H1 (cell line): Measurements from ENCODE around the gene SH3BP2. TPM values are rescaled to one million over a fixed set of nuclear protein-coding genes. Genes with fewer than 3 reads are reported as not detected.

Source experiments
- BRCA1 ChIP-seq: IDR thresholded peaks from 2 replicates; pipeline ENCODE4 v1.6.1; 2012; ENCODE audit warnings: low read depth, low read length, improper control_type of control experiment
- KDM4A ChIP-seq: IDR thresholded peaks from one replicate; pipeline ENCODE4 v1.7.1; 2012; ENCODE audit warnings: low read depth, mild to moderate bottlenecking, moderate library complexity, low read length, inconsistent platforms; ENCODE audit not compliant: severe bottlenecking
- PHF8 ChIP-seq: fragments of 200-600 bp; sonication (generic); conservative IDR thresholded peaks from 2 replicates; pipeline ENCODE4 v1.7.1; 2012; ENCODE audit warnings: low read depth, mild to moderate bottlenecking, inconsistent platforms, low read length, moderate library complexity
- POLR2AphosphoS5 ChIP-seq: IDR thresholded peaks from 2 replicates; pipeline ENCODE4 v1.6.1; 2011; ENCODE audit warnings: low read depth, low read length
- polyA plus RNA-seq, 7 experiments: library from polyadenylated mRNA; depleted of rRNA in 3 of 7; stranded (reverse) in 5 of 7; unstranded in 2 of 7; fragments of >200 nt in 5 of 7; fragments of 200-250 nt in 2 of 7; gene quantifications; 1 replicate in 5 of 7; 2 replicates in 1 of 7; 4 replicates in 1 of 7; pipeline versions ENCODE4 v1.2.1 to v1.2.3, GENCODE V29; 2011 to 2013; ENCODE audit warnings: missing spikeins in 2 of 7, mixed read lengths in 2 of 7
- total RNA-seq: library from RNA; stranded (reverse); fragmentation: NEBNext Ultra II Directional; extraction: Animal tissue kit (Norgen Biotek cat#: 25700); gene quantifications from 2 replicates; pipeline ENCODE4 v1.2.1, GENCODE V29; 2021

Gene SH3BP2
- total and polyA plus RNA-seq, 2 of the 8 experiments (the other 6 are each of a cell fraction or from before 2014, with no cell fraction given): 27.4 to 31.4 TPM

DNA sequence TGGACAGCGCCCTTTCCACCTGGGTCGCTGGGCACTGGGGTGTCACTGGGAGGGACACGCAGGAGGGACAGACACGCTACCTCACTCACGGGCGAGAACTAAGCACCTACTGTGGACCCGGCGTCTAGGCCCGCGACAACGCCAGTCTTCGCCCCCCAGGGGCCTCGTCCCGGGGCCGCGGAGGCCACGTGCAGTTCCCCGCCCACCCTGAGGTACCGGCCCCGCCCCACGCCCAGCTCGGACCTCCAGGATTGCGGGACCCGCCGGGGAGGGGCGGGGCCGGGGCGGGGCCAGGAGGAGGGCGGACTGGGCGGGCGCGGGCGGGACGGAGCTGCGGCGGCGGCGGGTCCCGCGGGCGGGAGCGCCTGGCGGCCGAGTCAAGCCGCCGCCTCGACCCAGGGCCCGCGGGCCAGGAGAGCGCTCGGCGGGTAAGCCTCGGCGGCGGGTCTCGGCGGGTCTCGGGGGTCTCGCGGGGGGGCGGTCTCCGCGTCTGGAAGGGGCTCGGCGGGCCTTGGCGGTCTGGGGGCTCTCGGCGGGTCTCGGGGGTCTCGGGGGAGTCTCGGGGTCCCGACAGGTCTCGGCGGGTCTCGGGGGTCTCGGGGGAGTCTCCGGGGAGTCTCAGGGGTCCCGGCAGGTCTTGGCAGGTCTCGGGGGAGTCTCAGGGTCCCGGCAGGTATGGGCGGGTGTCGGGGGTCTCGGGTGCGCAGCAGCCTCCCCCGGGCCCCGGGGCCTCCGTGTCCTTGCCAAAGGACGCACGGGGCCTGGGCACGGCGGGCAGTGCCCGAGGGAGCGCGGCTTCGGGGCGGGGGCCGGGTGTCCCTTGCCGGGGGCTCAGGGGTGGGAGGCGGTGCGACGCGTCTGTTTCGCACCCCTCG, at the start of gene SH3BP2 (continued):
- TF ChIP-seq KDM4A (peak; percentile 44), BRCA1 (no peak), PHF8 (0 out of 2 replicates have a peak, but pooled peaks have one; percentile 0), POLR2AphosphoS5 (no peak)
